Uterus (tissue), 4 donors: Measurements from ENCODE around the gene ADAMTSL5. TPM values are rescaled to one million over a fixed set of nuclear protein-coding genes. Genes with fewer than 3 reads are reported as not detected.
A peak's percentile ranks its signal among the peaks of the same experiment; 100 is the strongest.

ENCODE experiments used
- DNase-seq, 2 donors: peaks; one replicate each; pipeline ENCODE4 v3.0.0-alpha.2; 2019 to 2020
- H3K27ac ChIP-seq, 2 donors: fragments of 200-600 bp; sonication (generic); 1 replicate in 1 of 2; 2 replicates in 1 of 2; pipeline ENCODE4 v1.5.1; 2016 to 2018
- H3K27me3 ChIP-seq, 2 donors: fragments of 200-600 bp; sonication (generic); one replicate each; pipeline ENCODE4 v1.5.1; 2018 to 2019; ENCODE audit warnings: control low read depth in 1 of 2
- H3K36me3 ChIP-seq, 2 donors: fragments of 200-600 bp; sonication (generic); one replicate each; pipeline ENCODE4 v1.5.1; 2019; ENCODE audit warnings: control low read depth in 1 of 2
- H3K4me1 ChIP-seq, 2 donors: fragments of 200-600 bp; sonication (generic); one replicate each; pipeline ENCODE4 v1.5.1; 2018 to 2019; ENCODE audit warnings: control low read depth in 1 of 2
- H3K4me3 ChIP-seq, 2 donors: fragments of 200-600 bp; sonication (generic); 1 replicate in 1 of 2; 2 replicates in 1 of 2; pipeline ENCODE4 v1.5.1; 2018 to 2019; ENCODE audit warnings: mild to moderate bottlenecking in 1 of 2
- H3K9me3 ChIP-seq, 2 donors: fragments of 200-600 bp; sonication (generic); one replicate each; pipeline ENCODE4 v1.5.1; 2019; ENCODE audit warnings: control low read depth in 1 of 2
- POLR2A ChIP-seq, 2 donors: fragments of 450-650 bp; IDR thresholded peaks; one replicate each; pipeline ENCODE4 v1.6.1; 2016; ENCODE audit warnings: antibody characterized with exemption in 2 of 2, mild to moderate bottlenecking in 1 of 2, moderate library complexity in 1 of 2
- intact Hi-C: fragments of 100-400 bp; cut with DNase I; formaldehyde crosslinking; loops from one replicate; pipeline ENCODE4 v1.15.1; 2023; ENCODE audit warnings: low total_unique reads
- total RNA-seq, 4 donors: library from RNA; depleted of rRNA in 3 of 4; stranded (reverse); fragments of >200 nt in 3 of 4; gene quantifications; one replicate each; pipeline versions ENCODE4 v1.1.0 to v1.2.4, GENCODE V29; 2014 to 2023
- TF ChIP-seq, protein P1 (sequence below), 4 experiments: fragments of 200-600 bp in 2 of 4; fragments of 450-650 bp in 2 of 4; sonication (generic) in 2 of 4; IDR thresholded peaks; one replicate each; pipeline ENCODE4 v1.5.1; 2016 to 2019; ENCODE audit warnings: antibody characterized with exemption in 4 of 4, mild to moderate bottlenecking in 2 of 4, moderate library complexity in 1 of 4
- donor health status: DM: yes; HTN: yes; CAD: no.

The ADAMTSL5 gene
- total RNA-seq, 4 donors from 2014 or later = 3.5 to 39.4 (median 12.6) TPM

- H3K36me3 ChIP-seq = no peaks in the 10 kb centered on the region
- no peak overlapping the region for H3K4me3 ChIP-seq
- no peaks in the 10 kb centered on the region for H3K9me3 ChIP-seq
- peaks cover 0 to 9% of the 10 kb centered on the region in 2 donors for H3K4me1 ChIP-seq
- H3K27ac ChIP-seq = no peak overlapping the region
- intact Hi-C loops = no loop called here
- no peak for TF ChIP-seq POLR2A (IDR thresholded peaks at IDR 0.05)
- TF ChIP-seq, protein P1, sequence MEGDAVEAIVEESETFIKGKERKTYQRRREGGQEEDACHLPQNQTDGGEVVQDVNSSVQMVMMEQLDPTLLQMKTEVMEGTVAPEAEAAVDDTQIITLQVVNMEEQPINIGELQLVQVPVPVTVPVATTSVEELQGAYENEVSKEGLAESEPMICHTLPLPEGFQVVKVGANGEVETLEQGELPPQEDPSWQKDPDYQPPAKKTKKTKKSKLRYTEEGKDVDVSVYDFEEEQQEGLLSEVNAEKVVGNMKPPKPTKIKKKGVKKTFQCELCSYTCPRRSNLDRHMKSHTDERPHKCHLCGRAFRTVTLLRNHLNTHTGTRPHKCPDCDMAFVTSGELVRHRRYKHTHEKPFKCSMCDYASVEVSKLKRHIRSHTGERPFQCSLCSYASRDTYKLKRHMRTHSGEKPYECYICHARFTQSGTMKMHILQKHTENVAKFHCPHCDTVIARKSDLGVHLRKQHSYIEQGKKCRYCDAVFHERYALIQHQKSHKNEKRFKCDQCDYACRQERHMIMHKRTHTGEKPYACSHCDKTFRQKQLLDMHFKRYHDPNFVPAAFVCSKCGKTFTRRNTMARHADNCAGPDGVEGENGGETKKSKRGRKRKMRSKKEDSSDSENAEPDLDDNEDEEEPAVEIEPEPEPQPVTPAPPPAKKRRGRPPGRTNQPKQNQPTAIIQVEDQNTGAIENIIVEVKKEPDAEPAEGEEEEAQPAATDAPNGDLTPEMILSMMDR (IDR thresholded peaks at IDR 0.05) = no peak
- H3K27me3 ChIP-seq = peaks cover 25 to 33% of the 10 kb centered on the region in 2 donors
- DNase-seq = no peak
Observed at GRCh38 chr19:1457892-1458291, 54.9 kb downstream of the ADAMTSL5 start.

DNA sequence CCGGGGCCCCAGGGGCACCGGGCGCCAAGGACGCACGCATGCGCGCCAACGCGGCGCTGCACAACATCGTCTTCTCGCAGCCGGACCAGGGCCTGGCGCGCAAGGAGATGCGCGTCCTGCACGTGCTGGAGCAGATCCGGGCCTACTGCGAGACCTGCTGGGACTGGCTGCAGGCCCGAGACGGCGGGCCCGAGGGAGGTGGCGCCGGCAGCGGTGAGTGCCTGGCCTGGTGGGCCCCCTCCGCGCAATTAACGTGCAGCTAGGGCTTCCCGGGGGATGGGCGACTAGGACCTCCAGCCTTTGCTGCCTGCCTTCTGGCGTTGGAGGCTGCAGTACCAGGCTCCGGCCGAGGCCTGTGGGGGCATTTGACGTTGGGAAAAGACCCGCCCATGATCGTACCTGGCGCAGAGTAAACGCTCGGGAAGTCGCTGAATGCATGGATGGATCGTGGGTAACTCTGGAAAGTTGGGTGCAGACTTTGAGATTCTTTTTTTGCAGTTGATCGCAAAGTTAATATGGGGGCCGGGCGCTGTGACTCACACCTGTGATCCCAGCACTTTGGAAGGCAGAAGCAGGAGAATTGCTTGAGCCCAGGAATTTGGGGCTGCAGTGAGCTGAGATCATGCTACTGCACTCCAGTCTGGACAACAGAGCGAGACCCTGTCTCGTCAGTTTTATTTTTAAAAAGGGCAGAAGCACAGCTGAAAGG, 55.6 kb downstream of the ADAMTSL5 start:
- no peak overlapping the region for H3K27ac ChIP-seq
- H3K9me3 ChIP-seq = no peaks in the 10 kb centered on the region
- peaks cover 25 to 40% of the 10 kb centered on the region in 2 donors for H3K27me3 ChIP-seq
- TF ChIP-seq POLR2A (IDR thresholded peaks at IDR 0.05) = no peak
- TF ChIP-seq, protein P1 (IDR thresholded peaks at IDR 0.05) = no peak
- intact Hi-C loops = no loop called here
- no peak overlapping the region for H3K4me3 ChIP-seq
- no peaks in the 10 kb centered on the region for H3K36me3 ChIP-seq
- peaks cover 0 to 13% of the 10 kb centered on the region in 2 donors for H3K4me1 ChIP-seq
- DNase-seq = no peak

- no peak overlapping the region for H3K27ac ChIP-seq
- H3K27me3 ChIP-seq = peaks cover 25 to 49% of the 10 kb centered on the region in 2 donors
- TF ChIP-seq, protein P1 (IDR thresholded peaks at IDR 0.05) = no peak
- no peak for TF ChIP-seq POLR2A (IDR thresholded peaks at IDR 0.05)
- intact Hi-C loops = no loop called here
- H3K4me1 ChIP-seq = peaks cover 0 to 13% of the 10 kb centered on the region in 2 donors
- H3K9me3 ChIP-seq = no peaks in the 10 kb centered on the region
- no peaks in the 10 kb centered on the region for H3K36me3 ChIP-seq
- no peak overlapping the region for H3K4me3 ChIP-seq
- no peak for DNase-seq
Observed at GRCh38 chr19:1456121-1456900, 56.5 kb downstream of the ADAMTSL5 start.

- peaks cover 27 to 56% of the 10 kb centered on the region in 2 donors for H3K27me3 ChIP-seq
- no peaks in the 10 kb centered on the region for H3K36me3 ChIP-seq
- H3K4me3 ChIP-seq = no peak overlapping the region
- intact Hi-C loops = no loop called here
- H3K4me1 ChIP-seq = peaks cover 0 to 13% of the 10 kb centered on the region in 2 donors
- TF ChIP-seq, protein P1 (IDR thresholded peaks at IDR 0.05) = no peak
- no peak for TF ChIP-seq POLR2A (IDR thresholded peaks at IDR 0.05)
- no peaks in the 10 kb centered on the region for H3K9me3 ChIP-seq
- no peak overlapping the region for H3K27ac ChIP-seq
- DNase-seq = peak in 1 of 2 donors; percentile 24
Observed at GRCh38 chr19:1455336-1456120, 57.3 kb downstream of the ADAMTSL5 start.

Other genes with a start within 250 kb of the ADAMTSL5 start
- gene CIRBP, start 243.7 kb downstream of the ADAMTSL5 start, total RNA-seq = 100 to 1,000 TPM; 235 to 950 (median 535) TPM
- gene FAM174C, start 237.5 kb downstream of the ADAMTSL5 start, total RNA-seq = 10 to 100 TPM in 2 of 4 donors, 1 to 10 TPM in 2; 2.1 to 24.3 (median 7.1) TPM
- gene EFNA2, start 227.1 kb downstream of the ADAMTSL5 start, total RNA-seq = under 1 TPM in 1 of 4 donors, not detected in 3; 0.76 TPM
- 10 to 100 TPM; 39.2 to 65.5 (median 42.1) TPM for gene NDUFS7, start 129.1 kb downstream of the ADAMTSL5 start, total RNA-seq
- 10 to 100 TPM in 2 of 4 donors, 1 to 10 TPM in 2; 3.3 to 14.4 (median 8.4) TPM for gene GAMT, start 111.5 kb downstream of the ADAMTSL5 start, total RNA-seq
- gene DAZAP1, start 105.4 kb downstream of the ADAMTSL5 start, total RNA-seq = 100 to 1,000 TPM in 1 of 4 donors, 10 to 100 TPM in 1, 1 to 10 TPM in 2; 1.2 to 102 (median 23.8) TPM
- 1,000 to 10,000 TPM in 3 of 4 donors, 100 to 1,000 TPM in 1; 648 to 5,728 (median 1,854) TPM for gene RPS15, start 74.6 kb downstream of the ADAMTSL5 start, total RNA-seq
- gene APC2, start 62.9 kb downstream of the ADAMTSL5 start, total RNA-seq = 1 to 10 TPM in 1 of 4 donors, under 1 TPM in 2, not detected in 1; 0.12 to 3.5 (median 0.77) TPM
- gene C19orf25, start 33.8 kb downstream of the ADAMTSL5 start, total RNA-seq = 10 to 100 TPM; 17.7 to 32.9 (median 28.9) TPM
- gene PCSK4, start 22.7 kb downstream of the ADAMTSL5 start, total RNA-seq = 1 to 10 TPM in 2 of 4 donors, under 1 TPM in 1, not detected in 1; under 0.01 to 6.4 (median 4.6) TPM
- gene REEP6, start 21.8 kb downstream of the ADAMTSL5 start, total RNA-seq = 1 to 10 TPM in 1 of 4 donors, under 1 TPM in 2, not detected in 1; 0.76 to 3.0 (median 0.77) TPM
- gene PLK5, start 11.1 kb upstream of the ADAMTSL5 start, total RNA-seq = 1 to 10 TPM in 1 of 4 donors, under 1 TPM in 1, not detected in 2; 0.21 to 2.7 TPM
- 10 to 100 TPM in 3 of 4 donors, 1 to 10 TPM in 1; 4.4 to 34.8 (median 23.2) TPM for gene MEX3D, start 55.3 kb upstream of the ADAMTSL5 start, total RNA-seq
- gene MBD3, start 79.8 kb upstream of the ADAMTSL5 start, total RNA-seq = 10 to 100 TPM; 53.8 to 75.9 (median 64.5) TPM
- gene UQCR11, start 92.4 kb upstream of the ADAMTSL5 start, total RNA-seq = 100 to 1,000 TPM in 1 of 4 donors, 10 to 100 TPM in 3; 20.6 to 110 (median 30.8) TPM
- 100 to 1,000 TPM in 1 of 4 donors, 10 to 100 TPM in 3; 15.6 to 132 (median 65.7) TPM for gene TCF3, start 139.6 kb upstream of the ADAMTSL5 start, total RNA-seq
- not detected for gene ONECUT3, start 240.5 kb upstream of the ADAMTSL5 start, total RNA-seq